Ishikawa (cell line): ENCODE measurements around the gene CATSPERZ.

Experiments used
- CEBPB ChIP-seq: IDR thresholded peaks from 2 replicates; pipeline ENCODE4 v1.6.1; 2012
- CREB1 ChIP-seq: IDR thresholded peaks from 2 replicates; pipeline ENCODE4 v1.6.1; 2012; ENCODE audit warnings: low read depth
- EGR1 ChIP-seq: IDR thresholded peaks from 2 replicates; pipeline ENCODE4 v1.6.1; 2012
- EP300 ChIP-seq: IDR thresholded peaks from 2 replicates; pipeline ENCODE4 v1.6.1; 2012; ENCODE audit warnings: borderline replicate concordance
- FOXM1 ChIP-seq: IDR thresholded peaks from 2 replicates; pipeline ENCODE4 v1.6.1; 2012; ENCODE audit warnings: low read depth, borderline replicate concordance
- MAX ChIP-seq: IDR thresholded peaks from 2 replicates; pipeline ENCODE4 v1.6.1; 2012
- NFIC ChIP-seq: IDR thresholded peaks from 2 replicates; pipeline ENCODE4 v1.6.1; 2012
- RAD21 ChIP-seq: IDR thresholded peaks from 2 replicates; pipeline ENCODE4 v1.6.1; 2012; ENCODE audit warnings: low read depth
- REST ChIP-seq: IDR thresholded peaks from 2 replicates; pipeline ENCODE4 v1.6.1; 2012; ENCODE audit warnings: low read depth, mild to moderate bottlenecking
- TAF1 ChIP-seq: IDR thresholded peaks from 2 replicates; pipeline ENCODE4 v1.6.1; 2012; ENCODE audit warnings: low read depth, mild to moderate bottlenecking
- TCF12 ChIP-seq: IDR thresholded peaks from 2 replicates; pipeline ENCODE4 v1.6.1; 2012; ENCODE audit warnings: low read depth
- TEAD4 ChIP-seq: IDR thresholded peaks from 2 replicates; pipeline ENCODE4 v1.6.1; 2012
- USF1 ChIP-seq: IDR thresholded peaks from 2 replicates; pipeline ENCODE4 v1.6.1; 2012
- YY1 ChIP-seq: IDR thresholded peaks from 2 replicates; pipeline ENCODE4 v1.6.1; 2012; ENCODE audit warnings: low read depth
- ZBTB7A ChIP-seq: IDR thresholded peaks from 2 replicates; pipeline ENCODE4 v1.6.1; 2012; ENCODE audit warnings: low read depth

Gene CATSPERZ

GRCh38 chr11:64255135-64256128, 44.7 kb upstream of the CATSPERZ start:
- TF ChIP-seq REST (no peak), FOXM1 (no peak), TCF12 (no peak), USF1 (no peak), EP300 (no peak), RAD21 (no peak), TEAD4 (no peak), MAX (no peak), YY1 (no peak), CEBPB (no peak), EGR1 (no peak), TAF1 (no peak)

- TF ChIP-seq EGR1 (no peak), TAF1 (no peak), ZBTB7A (no peak), NFIC (no peak), EP300 (no peak)
Observed at GRCh38 chr11:64256300-64256699, 43.9 kb upstream of the CATSPERZ start.

GRCh38 chr11:64258356-64258755, 41.8 kb upstream of the CATSPERZ start:
- TF ChIP-seq NFIC = no peak
- TF ChIP-seq CEBPB = no peak
- TF ChIP-seq TAF1 = no peak
- no peak for TF ChIP-seq RAD21
- TF ChIP-seq YY1 = no peak
- TF ChIP-seq MAX = no peak
- no peak for TF ChIP-seq CREB1

- TF ChIP-seq TAF1 (no peak), YY1 (no peak), NFIC (no peak), FOXM1 (no peak), ZBTB7A (no peak), TCF12 (no peak)
Observed at GRCh38 chr11:64258946-64259532, 41.1 kb upstream of the CATSPERZ start.

- TF ChIP-seq CREB1 (no peak), EP300 (no peak), TAF1 (no peak), ZBTB7A (no peak), CEBPB (no peak), TEAD4 (no peak), TCF12 (no peak), USF1 (no peak)
Observed at GRCh38 chr11:64259533-64260067, 40.6 kb upstream of the CATSPERZ start.

GRCh38 chr11:64260147-64260708, 39.9 kb upstream of the CATSPERZ start:
- no peak for TF ChIP-seq TAF1
- TF ChIP-seq MAX = no peak
- TF ChIP-seq CEBPB = no peak
- TF ChIP-seq ZBTB7A = no peak
- TF ChIP-seq NFIC = no peak
- no peak for TF ChIP-seq EGR1
- TF ChIP-seq RAD21 = no peak
- no peak for TF ChIP-seq YY1
- no peak for TF ChIP-seq FOXM1
- no peak for TF ChIP-seq USF1
- no peak for TF ChIP-seq CREB1
- TF ChIP-seq TCF12 = no peak
